Heart right ventricle (tissue), 16 donors: ENCODE measurements around the gene SBNO1. TPM values are rescaled to one million over a fixed set of nuclear protein-coding genes. Genes with fewer than 3 reads are reported as not detected.

ENCODE experiments used
- ATAC-seq, 8 donors: fragments of 200-7000 bp; cut with Tn5 transposase; one replicate each; pipeline ENCODE4 v1.9.1; 2020; ENCODE audit warnings: mild to moderate bottlenecking in 8 of 8, moderate library complexity in 8 of 8, moderate number of reproducible peaks in 1 of 8
- DNase-seq, 2 donors: peaks; one replicate each; pipeline ENCODE4 v3.0.0-alpha.2; 2020
- H3K27ac ChIP-seq, 10 donors: fragments of 200-600 bp; sonication (generic) in 2 of 10; one replicate each; pipeline versions ENCODE4 v1.5.0 to v1.8.0; 2020 to 2022; ENCODE audit warnings: mild to moderate bottlenecking in 3 of 10
- H3K27me3 ChIP-seq, 7 donors: fragments of 200-600 bp; one replicate each; pipeline ENCODE4 v1.8.0; 2021 to 2022; ENCODE audit warnings: mild to moderate bottlenecking in 2 of 7
- H3K36me3 ChIP-seq, 9 donors: fragments of 200-600 bp; sonication (generic) in 1 of 9; one replicate each; pipeline versions ENCODE4 v1.5.0 to v1.8.0; 2020 to 2022; ENCODE audit warnings: mild to moderate bottlenecking in 2 of 9
- H3K4me1 ChIP-seq, 9 donors: fragments of 200-600 bp; sonication (generic) in 1 of 9; one replicate each; pipeline versions ENCODE4 v1.5.0 to v1.8.0; 2020 to 2022; ENCODE audit warnings: mild to moderate bottlenecking in 4 of 9
- H3K4me3 ChIP-seq, 10 donors: fragments of 200-600 bp; sonication (generic) in 2 of 10; one replicate each; pipeline versions ENCODE4 v1.5.0 to v1.8.0; 2020 to 2022; ENCODE audit warnings: mild to moderate bottlenecking in 7 of 10, moderate library complexity in 2 of 10
- H3K9me3 ChIP-seq, 11 donors: fragments of 200-600 bp in 10 of 11; sonication (generic) in 2 of 11; one replicate each; pipeline versions ENCODE4 v1.5.0 to v1.8.0; 2013 to 2022; ENCODE audit warnings: mild to moderate bottlenecking in 2 of 11, control low read depth in 1 of 11, moderate library complexity in 1 of 11
- CTCF ChIP-seq, 9 donors: fragments of 200-600 bp; sonication (generic) in 2 of 9; IDR thresholded peaks; one replicate each; pipeline versions ENCODE4 v1.5.0 to v1.8.0; 2021 to 2022; ENCODE audit warnings: antibody characterized with exemption in 9 of 9, mild to moderate bottlenecking in 5 of 9, moderate library complexity in 1 of 9
- WGBS, 2 donors: extraction: QIAGEN DNeasy Blood & Tissue Kit; methylation state at CpG; one replicate each; pipeline ENCODE4 v1.1.7; 2013; ENCODE audit warnings: inconsistent platforms in 1 of 2; 5-methylcytosine and 5-hydroxymethylcytosine counted together
- intact Hi-C, 10 donors: fragments of 100-400 bp; cut with DNase I; formaldehyde crosslinking; loops; one replicate each; pipeline versions ENCODE4 v1.11.1 to v1.14.2; 2022
- polyA plus RNA-seq, 2 donors: library from polyadenylated mRNA; stranded (reverse); fragments of 200-250 nt; gene quantifications; one replicate each; pipeline ENCODE4 v1.2.3, GENCODE V29; 2013
- total RNA-seq, 10 donors: library from RNA; stranded (reverse); fragmentation: NEBNext Ultra II Directional in 3 of 10; extraction: Animal tissue kit (Norgen Biotek cat#: 25700) in 3 of 10; gene quantifications; one replicate each; pipeline versions ENCODE4 v1.2.1 to v1.2.4, GENCODE V29; 2021 to 2023
- donor health status: Arrhythmogenic right ventricular cardiomyopathy.
- donor health status: ischemic (EF 13 %, LVEDD 7.1; RV severe dilation, severe dysfunction).
- donor health status: healthy with polysubstance abuse.
- donor health status: DM: no; HTN: yes; CAD: no.
- donor health status: DM: no; HTN: no; CAD: no.
- donor health status: ischemic (EF 25% LVEDD 6.9; RV normal size, moderate dysfunction).
- donor health status: ischemic (EF 25% LVEDD 5.7; RV mildly dilated, moderate dysfunction).
- donor health status: healthy.
- donor health status: DM: yes; HTN: yes; CAD: no.
- donor health status: Ischemic cardiomyopathy.
- donor health status: ischemic (EF 35%, LVEDD 5.7; RV mildly dilated, moderate dysfunction).
- donor health status: nonischemic (EF 11% LVEDD 7.7; RV severe dilation, severe dysfunction).
- donor health status: DM: yes; HTN: yes; CAD: no.
- donor health status: PGD.
- donor health status: ischemic (EF 29% LVEDD 5.4; RV normal size, mild dysfunction).
- donor health status: nonischemic (EF 23%, LVEDD 6.1; RV moderate dilation, normal function).

Gene SBNO1
- total and polyA plus RNA-seq, 12 donors, result 4.1 to 32.1 (median 26.9) TPM

DNA sequence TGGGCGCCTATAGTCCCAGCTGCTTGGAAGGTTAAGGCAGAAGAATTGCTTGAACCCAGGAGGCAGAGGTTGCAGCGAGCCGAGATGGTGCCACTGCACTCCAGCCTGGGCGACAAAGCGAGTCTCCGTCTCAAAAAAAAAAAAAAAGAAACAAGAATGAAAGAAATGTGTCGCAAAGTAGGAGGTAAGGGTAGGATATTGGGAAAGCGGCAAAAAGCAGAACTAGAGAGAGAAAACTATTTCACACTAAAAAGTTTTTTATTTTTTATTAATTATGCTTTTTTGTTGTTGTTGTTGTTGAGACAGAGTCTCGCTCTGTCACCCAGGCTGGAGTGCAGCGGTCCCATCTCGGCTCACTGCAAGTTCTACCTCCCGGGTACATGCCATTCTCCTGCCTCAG is 17.7 kb downstream of the SBNO1 start:
- Histone ChIP-seq H3K4me1 (peaks cover 0 to 4% (median 0%) of the 10 kb centered on the region in 9 donors), H3K4me3 (no peak overlapping the region), H3K27ac (peak overlapping the region in 1 of 10 donors; percentile 36), H3K9me3 (no peaks in the 10 kb centered on the region), H3K27me3 (no peaks in the 10 kb centered on the region), H3K36me3 (peaks cover 0 to 83% (median 53%) of the 10 kb centered on the region in 9 donors)
- intact Hi-C loops, result no loop called here
- TF ChIP-seq CTCF (IDR thresholded peaks at IDR 0.05), result no peak
- ATAC-seq (no peak), DNase-seq (no peak)
- 95 to 96% methylated on average over 12 of the region's 12 CpGs for WGBS, 2 donors

- DNase-seq (no peak), ATAC-seq (peak in 1 of 8 donors; percentile 51)
- H3K4me1 ChIP-seq, result no peaks in the 10 kb centered on the region
- no peak overlapping the region for H3K27ac ChIP-seq
- intact Hi-C loops, result no loop called here
- no peaks in the 10 kb centered on the region for H3K9me3 ChIP-seq
- no peak for TF ChIP-seq CTCF (IDR thresholded peaks at IDR 0.05)
- no peak overlapping the region for H3K4me3 ChIP-seq
- WGBS, 2 donors, result 67 to 71% methylated on average over 6 of the region's 6 CpGs
- peaks cover 0 to 100% (median 46%) of the 10 kb centered on the region in 9 donors for H3K36me3 ChIP-seq
- no peaks in the 10 kb centered on the region for H3K27me3 ChIP-seq
Measured at GRCh38 chr12:123344086-123344485, 20.6 kb downstream of the SBNO1 start.

DNA sequence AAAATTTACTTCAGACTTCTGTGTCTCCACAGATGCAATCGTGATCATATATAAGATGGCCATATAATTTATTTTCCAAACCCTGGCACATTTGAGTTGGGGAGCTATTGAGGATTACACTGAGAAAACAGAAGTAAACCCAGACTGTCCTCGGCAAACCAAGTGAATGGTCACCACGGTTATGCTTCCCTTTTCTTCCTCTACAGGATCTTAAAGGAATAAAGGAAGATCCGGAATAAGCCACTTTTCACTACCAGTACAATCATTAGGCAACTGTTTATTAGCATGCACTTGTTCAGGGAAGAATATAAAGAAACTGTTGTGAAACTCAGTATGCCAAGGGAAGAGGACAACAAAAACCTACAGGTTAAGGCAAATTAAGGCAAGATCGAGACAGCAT is 27.6 kb downstream of the SBNO1 start:
- TF ChIP-seq CTCF (IDR thresholded peaks at IDR 0.05), result no peak
- H3K9me3 ChIP-seq, result no peaks in the 10 kb centered on the region
- no peak overlapping the region for H3K4me3 ChIP-seq
- intact Hi-C loops, result no loop called here
- WGBS, 2 donors, result 83 to 84% methylated on average over 5 of the region's 5 CpGs
- peaks cover 0 to 98% (median 27%) of the 10 kb centered on the region in 9 donors for H3K36me3 ChIP-seq
- H3K27me3 ChIP-seq, result no peaks in the 10 kb centered on the region
- no peak for ATAC-seq
- no peak for DNase-seq
- no peak overlapping the region for H3K27ac ChIP-seq
- no peaks in the 10 kb centered on the region for H3K4me1 ChIP-seq

GRCh38 chr12:123336530-123336929 is 28.1 kb downstream of the SBNO1 start:
- ATAC-seq, result no peak
- Histone ChIP-seq H3K4me1 (no peaks in the 10 kb centered on the region), H3K27ac (no peak overlapping the region), H3K36me3 (peaks cover 0 to 98% (median 32%) of the 10 kb centered on the region in 9 donors), H3K27me3 (no peaks in the 10 kb centered on the region), H3K4me3 (no peak overlapping the region), H3K9me3 (no peaks in the 10 kb centered on the region)
- TF ChIP-seq CTCF (IDR thresholded peaks at IDR 0.05), result no peak
- DNase-seq, result no peak
- WGBS, 2 donors, result 90 to 91% methylated on average over 8 of the region's 8 CpGs
- intact Hi-C loops, result no loop called here
